ENCODE results near the gene DGKD. TPM values are rescaled to one million over a fixed set of nuclear protein-coding genes. Genes with fewer than 3 reads are reported as not detected.

Gene DGKD
- total RNA-seq, 1 experiment from 2014 or later: 52.0 TPM

DNA sequence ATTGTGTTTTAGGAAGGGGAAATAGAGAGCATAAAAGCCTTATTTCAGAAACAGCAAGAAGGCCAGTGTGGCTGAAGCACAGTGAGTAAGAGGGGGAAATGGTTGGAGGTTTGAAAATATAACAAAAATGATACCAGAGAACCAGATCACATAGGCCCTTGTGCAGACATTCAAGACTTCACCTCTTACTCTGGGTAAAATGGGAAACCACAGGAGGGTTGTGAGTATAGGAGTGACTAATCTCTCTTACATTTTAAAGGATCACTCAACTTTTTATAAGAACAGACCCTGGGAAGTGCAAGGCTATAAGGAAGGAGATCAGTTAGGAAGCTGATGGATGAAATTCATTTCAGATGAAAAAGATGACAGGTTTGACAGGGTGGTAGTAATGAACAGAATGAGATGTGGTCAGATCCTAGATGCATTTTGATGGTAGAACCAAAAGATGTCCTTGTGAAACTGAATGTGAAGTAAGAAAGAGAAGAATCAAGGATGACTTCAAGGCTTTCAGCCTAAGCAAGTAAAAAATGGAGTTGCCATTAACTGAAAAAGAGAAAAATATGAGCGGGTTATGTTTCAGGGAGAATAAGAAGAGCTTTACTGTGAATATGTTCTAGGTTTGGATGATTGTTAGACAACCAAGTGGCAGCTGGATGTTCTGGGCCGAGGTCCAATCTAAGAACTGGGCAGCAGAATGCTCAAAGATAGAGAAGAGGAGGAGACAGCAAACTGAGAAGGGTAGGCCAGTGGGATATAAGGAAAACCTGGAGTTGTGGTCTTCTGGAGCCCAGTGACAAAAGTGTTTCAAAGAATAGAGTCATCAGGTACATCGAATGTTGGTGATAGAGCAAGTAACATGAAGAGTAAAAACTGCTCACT is 147.1 kb downstream of the DGKD start:
- Histone ChIP-seq H3K9me3 (ENCODE audit: control insufficient read depth in 1 of 2, insufficient read depth in 1 of 2, low read depth in 1 of 2, low read length in 2 of 2) (0 out of 4 replicates have a peak, but pooled peaks cover 0 to 5% of the 10 kb centered on the region in 2 experiments), H4K20me1 (ENCODE audit: insufficient read depth) (no peaks in the 10 kb centered on the region), H3K4me2 (ENCODE audit: low read length) (no peak overlapping the region), H3K9me2 (ENCODE audit: insufficient read depth) (no peaks in the 10 kb centered on the region), H3K9ac (ENCODE audit: low read length) (no peak overlapping the region), H3K4me3 (replicated peaks in 1 of 2; ENCODE audit: low read depth in 1 of 2, low read length in 2 of 2) (no peak overlapping the region), H3K4me1 (ENCODE audit: control insufficient read depth in 1 of 2, insufficient read depth in 2 of 2, low read length in 2 of 2) (no peaks in the 10 kb centered on the region), H3K79me2 (ENCODE audit: insufficient read depth, low read length) (no peaks in the 10 kb centered on the region), H3K27me3 (ENCODE audit: insufficient read depth, low read length) (no peaks in the 10 kb centered on the region), H2AFZ (ENCODE audit: low read depth, low read length, poor library complexity, severe bottlenecking) (no peak overlapping the region), H3K36me3 (ENCODE audit: control insufficient read depth in 1 of 2, insufficient read depth in 2 of 2, low read length in 2 of 2) (peaks cover 2 to 6% of the 10 kb centered on the region in 2 experiments; a peak in 1 of 4 replicates), H3K27ac (ENCODE audit: low read depth, low read length) (no peak overlapping the region)
- intact Hi-C loops (cut with micrococcal nuclease): no loop called here
- DNase-seq (ENCODE audit: low read depth, low spot score): no peak
- CTCF ChIA-PET: no interaction called here
- no peak for TF ChIP-seq EZH2 (IDR thresholded peaks at IDR 0.05)
- no peak for TF ChIP-seq EZH2phosphoT487 (IDR thresholded peaks at IDR 0.05; ENCODE audit: borderline replicate concordance)
- TF ChIP-seq SRF (IDR thresholded peaks at IDR 0.05; ENCODE audit: low read depth): no peak
- TF ChIP-seq ZFX (IDR thresholded peaks at IDR 0.05): no peak
- no peak for TF ChIP-seq ZNF274 (IDR thresholded peaks at IDR 0.05; ENCODE audit: low read depth, low read length)
- TF ChIP-seq, protein P1, sequence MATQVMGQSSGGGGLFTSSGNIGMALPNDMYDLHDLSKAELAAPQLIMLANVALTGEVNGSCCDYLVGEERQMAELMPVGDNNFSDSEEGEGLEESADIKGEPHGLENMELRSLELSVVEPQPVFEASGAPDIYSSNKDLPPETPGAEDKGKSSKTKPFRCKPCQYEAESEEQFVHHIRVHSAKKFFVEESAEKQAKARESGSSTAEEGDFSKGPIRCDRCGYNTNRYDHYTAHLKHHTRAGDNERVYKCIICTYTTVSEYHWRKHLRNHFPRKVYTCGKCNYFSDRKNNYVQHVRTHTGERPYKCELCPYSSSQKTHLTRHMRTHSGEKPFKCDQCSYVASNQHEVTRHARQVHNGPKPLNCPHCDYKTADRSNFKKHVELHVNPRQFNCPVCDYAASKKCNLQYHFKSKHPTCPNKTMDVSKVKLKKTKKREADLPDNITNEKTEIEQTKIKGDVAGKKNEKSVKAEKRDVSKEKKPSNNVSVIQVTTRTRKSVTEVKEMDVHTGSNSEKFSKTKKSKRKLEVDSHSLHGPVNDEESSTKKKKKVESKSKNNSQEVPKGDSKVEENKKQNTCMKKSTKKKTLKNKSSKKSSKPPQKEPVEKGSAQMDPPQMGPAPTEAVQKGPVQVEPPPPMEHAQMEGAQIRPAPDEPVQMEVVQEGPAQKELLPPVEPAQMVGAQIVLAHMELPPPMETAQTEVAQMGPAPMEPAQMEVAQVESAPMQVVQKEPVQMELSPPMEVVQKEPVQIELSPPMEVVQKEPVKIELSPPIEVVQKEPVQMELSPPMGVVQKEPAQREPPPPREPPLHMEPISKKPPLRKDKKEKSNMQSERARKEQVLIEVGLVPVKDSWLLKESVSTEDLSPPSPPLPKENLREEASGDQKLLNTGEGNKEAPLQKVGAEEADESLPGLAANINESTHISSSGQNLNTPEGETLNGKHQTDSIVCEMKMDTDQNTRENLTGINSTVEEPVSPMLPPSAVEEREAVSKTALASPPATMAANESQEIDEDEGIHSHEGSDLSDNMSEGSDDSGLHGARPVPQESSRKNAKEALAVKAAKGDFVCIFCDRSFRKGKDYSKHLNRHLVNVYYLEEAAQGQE (IDR thresholded peaks at IDR 0.05; ENCODE audit: low read depth): no peak
- no peak for TF ChIP-seq ELF1 (IDR thresholded peaks at IDR 0.05; ENCODE audit: borderline replicate concordance, low read depth)
- TF ChIP-seq, protein P2, sequence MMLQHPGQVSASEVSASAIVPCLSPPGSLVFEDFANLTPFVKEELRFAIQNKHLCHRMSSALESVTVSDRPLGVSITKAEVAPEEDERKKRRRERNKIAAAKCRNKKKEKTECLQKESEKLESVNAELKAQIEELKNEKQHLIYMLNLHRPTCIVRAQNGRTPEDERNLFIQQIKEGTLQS (IDR thresholded peaks at IDR 0.05): no peak
- TF ChIP-seq POLR2A (IDR thresholded peaks at IDR 0.05; ENCODE audit: borderline replicate concordance, extremely low read depth, insufficient read depth, insufficient read length): no peak
- no peak for ATAC-seq
- POLR2A ChIA-PET: no interaction called here
- RAD21 ChIA-PET (ENCODE audit: low non-redundant PET in 1 of 2, low total read pairs in 2 of 2, uncharacterized antibody in 2 of 2, unreplicated experiment in 2 of 2): no interaction called here
- no TSS peak for BruUV-seq (replicated peaks)
